HepG2 (cell line): ENCODE measurements around the gene C10orf143. TPM values are rescaled to one million over a fixed set of nuclear protein-coding genes. Genes with fewer than 3 reads are reported as not detected.

Experiments
- ATM ChIP-seq: fragments of 450-650 bp; IDR thresholded peaks from 2 replicates; pipeline ENCODE4 v1.7.1; 2017; ENCODE audit warnings: mild to moderate bottlenecking, borderline replicate concordance
- FOXK2 ChIP-seq: fragments of 450-650 bp; IDR thresholded peaks from 2 replicates; pipeline ENCODE4 v1.6.1; 2016
- HIVEP1 ChIP-seq: sonication (generic); formaldehyde crosslinking; IDR thresholded peaks from 2 replicates; pipeline ENCODE4 v1.4.0; 2020; ENCODE audit warnings: mild to moderate bottlenecking, missing genetic modification reagents
- HNF4G ChIP-seq, 2 experiments: sonication (generic) in 1 of 2; formaldehyde crosslinking in 1 of 2; IDR thresholded peaks; 2 replicates each; pipeline versions ENCODE4 v1.4.0 to v1.6.1; 2011 to 2020; ENCODE audit warnings: borderline replicate concordance in 2 of 2, low read depth in 2 of 2, mild to moderate bottlenecking in 2 of 2, low read length in 1 of 2, missing genetic modification reagents in 1 of 2, moderate library complexity in 1 of 2
- NFE2 ChIP-seq: sonication (generic); formaldehyde crosslinking; IDR thresholded peaks from 2 replicates; pipeline ENCODE4 v1.4.0; 2020; ENCODE audit warnings: missing genetic modification reagents
- SNAI1 ChIP-seq: sonication (generic); formaldehyde crosslinking; IDR thresholded peaks from 2 replicates; pipeline ENCODE4 v1.5.0; 2020; ENCODE audit warnings: mild to moderate bottlenecking, missing genetic modification reagents, borderline replicate concordance
- SRF ChIP-seq: IDR thresholded peaks from 2 replicates; pipeline ENCODE4 v1.6.1; 2011; ENCODE audit warnings: mild to moderate bottlenecking, low read depth, low read length, moderate library complexity
- TMF1 ChIP-seq: sonication (generic); formaldehyde crosslinking; IDR thresholded peaks from 2 replicates; pipeline ENCODE4 v1.8.1; 2022; ENCODE audit warnings: low read depth, missing genetic modification reagents
- ZIK1 ChIP-seq: sonication (generic); formaldehyde crosslinking; IDR thresholded peaks from 2 replicates; pipeline ENCODE4 v1.5.0; 2020; ENCODE audit warnings: mild to moderate bottlenecking, low read depth, missing genetic modification reagents, borderline replicate concordance
- ZNF20 ChIP-seq: sonication (generic); formaldehyde crosslinking; IDR thresholded peaks from 2 replicates; pipeline ENCODE4 v1.4.0; 2020; ENCODE audit warnings: mild to moderate bottlenecking, moderate library complexity, missing genetic modification reagents
- ZNF263 ChIP-seq: sonication (generic); formaldehyde crosslinking; IDR thresholded peaks from 2 replicates; pipeline ENCODE4 v1.4.0; 2020; ENCODE audit warnings: missing genetic modification reagents
- ZNF558 ChIP-seq: sonication (generic); formaldehyde crosslinking; IDR thresholded peaks from 2 replicates; pipeline ENCODE4 v1.9.0; 2022; ENCODE audit warnings: mild to moderate bottlenecking, missing genetic modification reagents, borderline replicate concordance
- polyA plus RNA-seq, 8 experiments: library from polyadenylated mRNA; depleted of rRNA in 3 of 8; stranded (reverse) in 7 of 8; unstranded in 1 of 8; fragments of >200 nt; fragmentation: Illumina TruSeq in 4 of 8; extraction: Trizol in 4 of 8; gene quantifications; 2 replicates each; pipeline versions ENCODE4 v1.2.1 to v1.2.3, GENCODE V29; 2011 to 2016; ENCODE audit warnings: low read depth in 4 of 8, missing spikeins in 1 of 8, mixed read lengths in 1 of 8; ENCODE audit not compliant: insufficient read depth in 1 of 8
- total RNA-seq, 5 experiments: library from RNA; depleted of rRNA; stranded (reverse); fragments of >200 nt; fragmentation: Illumina TruSeq; extraction: Trizol; gene quantifications; 2 replicates each; pipeline ENCODE4 v1.2.3, GENCODE V29; 2016; ENCODE audit warnings: low read depth in 1 of 5
- TF ChIP-seq, protein P1 (sequence below): sonication (generic); formaldehyde crosslinking; IDR thresholded peaks from 2 replicates; pipeline ENCODE4 v1.4.0; 2020; ENCODE audit warnings: missing genetic modification reagents, mild to moderate bottlenecking, borderline replicate concordance
- TF ChIP-seq, protein P2 (sequence below): sonication (generic); formaldehyde crosslinking; IDR thresholded peaks from 2 replicates; pipeline ENCODE4 v1.9.0; 2021; ENCODE audit warnings: missing genetic modification reagents, borderline replicate concordance
- TF ChIP-seq, protein P3 (sequence below): sonication (generic); formaldehyde crosslinking; IDR thresholded peaks from 2 replicates; pipeline ENCODE4 v1.4.0; 2020; ENCODE audit warnings: missing genetic modification reagents

C10orf143 gene
- total and polyA plus RNA-seq, 2 of the 13 experiments (the other 11 are each of a cell fraction or from before 2014, with no cell fraction given): 0.21 to 0.91 TPM

DNA sequence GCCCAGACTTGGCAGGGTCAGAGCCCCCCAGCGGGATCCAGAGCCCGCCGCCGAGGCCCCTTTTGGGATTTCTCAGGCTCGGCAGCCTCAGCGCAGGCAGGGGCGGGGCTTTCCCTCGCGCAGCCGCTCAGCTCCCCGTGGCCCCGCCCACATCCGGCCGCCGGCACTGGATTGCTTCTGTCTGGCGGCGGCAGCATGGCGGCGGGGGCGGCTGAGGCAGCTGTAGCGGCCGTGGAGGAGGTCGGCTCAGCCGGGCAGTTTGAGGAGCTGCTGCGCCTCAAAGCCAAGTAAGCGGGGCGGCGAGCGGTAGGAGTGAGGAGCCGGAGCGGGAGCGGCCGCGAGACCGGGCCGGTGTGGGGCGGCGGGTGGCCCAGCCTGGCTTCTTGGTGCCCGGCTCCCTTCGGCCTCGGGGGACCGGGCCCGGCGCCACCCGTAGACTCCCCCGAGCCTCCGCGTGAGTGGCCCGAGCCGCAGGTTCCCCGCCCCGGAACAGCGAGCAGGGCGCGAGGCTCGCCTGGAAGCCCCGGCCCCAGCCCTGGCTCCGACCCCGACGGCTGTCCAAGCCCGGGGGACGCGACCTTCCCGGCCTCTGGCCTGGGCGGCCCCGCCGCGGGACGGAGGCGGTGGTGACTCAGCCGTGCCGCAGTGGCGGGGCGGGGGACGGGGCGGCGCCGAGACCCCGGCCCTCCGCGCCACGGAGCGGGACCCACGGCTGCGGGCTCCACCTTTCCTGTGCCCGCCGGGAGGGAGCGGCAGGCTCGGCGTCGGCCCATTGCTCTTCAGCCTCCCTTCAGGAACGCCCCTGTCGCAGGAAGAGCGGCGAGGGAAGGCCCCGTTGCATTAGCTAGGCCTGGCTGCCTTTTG is 25.8 kb upstream of the C10orf143 start, which contains the start of gene GLRX3 (continued):
- TF ChIP-seq, protein P1, sequence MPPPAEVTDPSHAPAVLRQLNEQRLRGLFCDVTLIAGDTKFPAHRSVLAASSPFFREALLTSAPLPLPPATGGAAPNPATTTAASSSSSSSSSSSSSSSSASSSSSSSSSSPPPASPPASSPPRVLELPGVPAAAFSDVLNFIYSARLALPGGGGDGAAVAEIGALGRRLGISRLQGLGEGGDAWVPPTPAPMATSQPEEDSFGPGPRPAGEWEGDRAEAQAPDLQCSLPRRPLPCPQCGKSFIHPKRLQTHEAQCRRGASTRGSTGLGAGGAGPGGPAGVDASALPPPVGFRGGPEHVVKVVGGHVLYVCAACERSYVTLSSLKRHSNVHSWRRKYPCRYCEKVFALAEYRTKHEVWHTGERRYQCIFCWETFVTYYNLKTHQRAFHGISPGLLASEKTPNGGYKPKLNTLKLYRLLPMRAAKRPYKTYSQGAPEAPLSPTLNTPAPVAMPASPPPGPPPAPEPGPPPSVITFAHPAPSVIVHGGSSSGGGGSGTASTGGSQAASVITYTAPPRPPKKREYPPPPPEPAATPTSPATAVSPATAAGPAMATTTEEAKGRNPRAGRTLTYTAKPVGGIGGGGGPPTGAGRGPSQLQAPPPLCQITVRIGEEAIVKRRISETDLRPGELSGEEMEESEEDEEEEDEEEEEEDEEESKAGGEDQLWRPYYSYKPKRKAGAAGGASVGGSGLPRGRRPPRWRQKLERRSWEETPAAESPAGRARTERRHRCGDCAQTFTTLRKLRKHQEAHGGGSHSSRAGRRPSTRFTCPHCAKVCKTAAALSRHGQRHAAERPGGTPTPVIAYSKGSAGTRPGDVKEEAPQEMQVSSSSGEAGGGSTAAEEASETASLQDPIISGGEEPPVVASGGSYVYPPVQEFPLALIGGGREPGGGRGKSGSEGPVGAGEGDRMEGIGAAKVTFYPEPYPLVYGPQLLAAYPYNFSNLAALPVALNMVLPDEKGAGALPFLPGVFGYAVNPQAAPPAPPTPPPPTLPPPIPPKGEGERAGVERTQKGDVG (CRISPR knock-in tag): no peak
- TF ChIP-seq SRF (peak; percentile 80), NFE2 (CRISPR knock-in tag) (no peak), ATM (no peak), ZNF20 (CRISPR knock-in tag) (no peak), SNAI1 (CRISPR knock-in tag) (no peak), HIVEP1 (CRISPR knock-in tag) (no peak), FOXK2 (no peak), HNF4G (IDR thresholded peaks at IDR 0.05; ENCODE audit: borderline replicate concordance, low read depth, low read length) (no peak), HNF4G (CRISPR knock-in tag; IDR thresholded peaks at IDR 0.05; ENCODE audit: borderline replicate concordance, low read depth) (no peak), TMF1 (CRISPR knock-in tag) (no peak), ZNF558 (CRISPR knock-in tag) (no peak), ZIK1 (CRISPR knock-in tag) (0 out of 2 replicates have a peak, but pooled peaks have one; percentile 51), ZNF263 (CRISPR knock-in tag) (no peak)
- TF ChIP-seq, protein P2, sequence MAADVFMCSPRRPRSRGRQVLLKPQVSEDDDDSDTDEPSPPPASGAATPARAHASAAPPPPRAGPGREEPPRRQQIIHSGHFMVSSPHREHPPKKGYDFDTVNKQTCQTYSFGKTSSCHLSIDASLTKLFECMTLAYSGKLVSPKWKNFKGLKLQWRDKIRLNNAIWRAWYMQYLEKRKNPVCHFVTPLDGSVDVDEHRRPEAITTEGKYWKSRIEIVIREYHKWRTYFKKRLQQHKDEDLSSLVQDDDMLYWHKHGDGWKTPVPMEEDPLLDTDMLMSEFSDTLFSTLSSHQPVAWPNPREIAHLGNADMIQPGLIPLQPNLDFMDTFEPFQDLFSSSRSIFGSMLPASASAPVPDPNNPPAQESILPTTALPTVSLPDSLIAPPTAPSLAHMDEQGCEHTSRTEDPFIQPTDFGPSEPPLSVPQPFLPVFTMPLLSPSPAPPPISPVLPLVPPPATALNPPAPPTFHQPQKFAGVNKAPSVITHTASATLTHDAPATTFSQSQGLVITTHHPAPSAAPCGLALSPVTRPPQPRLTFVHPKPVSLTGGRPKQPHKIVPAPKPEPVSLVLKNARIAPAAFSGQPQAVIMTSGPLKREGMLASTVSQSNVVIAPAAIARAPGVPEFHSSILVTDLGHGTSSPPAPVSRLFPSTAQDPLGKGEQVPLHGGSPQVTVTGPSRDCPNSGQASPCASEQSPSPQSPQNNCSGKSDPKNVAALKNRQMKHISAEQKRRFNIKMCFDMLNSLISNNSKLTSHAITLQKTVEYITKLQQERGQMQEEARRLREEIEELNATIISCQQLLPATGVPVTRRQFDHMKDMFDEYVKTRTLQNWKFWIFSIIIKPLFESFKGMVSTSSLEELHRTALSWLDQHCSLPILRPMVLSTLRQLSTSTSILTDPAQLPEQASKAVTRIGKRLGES (CRISPR knock-in tag): no peak
- TF ChIP-seq, protein P3, sequence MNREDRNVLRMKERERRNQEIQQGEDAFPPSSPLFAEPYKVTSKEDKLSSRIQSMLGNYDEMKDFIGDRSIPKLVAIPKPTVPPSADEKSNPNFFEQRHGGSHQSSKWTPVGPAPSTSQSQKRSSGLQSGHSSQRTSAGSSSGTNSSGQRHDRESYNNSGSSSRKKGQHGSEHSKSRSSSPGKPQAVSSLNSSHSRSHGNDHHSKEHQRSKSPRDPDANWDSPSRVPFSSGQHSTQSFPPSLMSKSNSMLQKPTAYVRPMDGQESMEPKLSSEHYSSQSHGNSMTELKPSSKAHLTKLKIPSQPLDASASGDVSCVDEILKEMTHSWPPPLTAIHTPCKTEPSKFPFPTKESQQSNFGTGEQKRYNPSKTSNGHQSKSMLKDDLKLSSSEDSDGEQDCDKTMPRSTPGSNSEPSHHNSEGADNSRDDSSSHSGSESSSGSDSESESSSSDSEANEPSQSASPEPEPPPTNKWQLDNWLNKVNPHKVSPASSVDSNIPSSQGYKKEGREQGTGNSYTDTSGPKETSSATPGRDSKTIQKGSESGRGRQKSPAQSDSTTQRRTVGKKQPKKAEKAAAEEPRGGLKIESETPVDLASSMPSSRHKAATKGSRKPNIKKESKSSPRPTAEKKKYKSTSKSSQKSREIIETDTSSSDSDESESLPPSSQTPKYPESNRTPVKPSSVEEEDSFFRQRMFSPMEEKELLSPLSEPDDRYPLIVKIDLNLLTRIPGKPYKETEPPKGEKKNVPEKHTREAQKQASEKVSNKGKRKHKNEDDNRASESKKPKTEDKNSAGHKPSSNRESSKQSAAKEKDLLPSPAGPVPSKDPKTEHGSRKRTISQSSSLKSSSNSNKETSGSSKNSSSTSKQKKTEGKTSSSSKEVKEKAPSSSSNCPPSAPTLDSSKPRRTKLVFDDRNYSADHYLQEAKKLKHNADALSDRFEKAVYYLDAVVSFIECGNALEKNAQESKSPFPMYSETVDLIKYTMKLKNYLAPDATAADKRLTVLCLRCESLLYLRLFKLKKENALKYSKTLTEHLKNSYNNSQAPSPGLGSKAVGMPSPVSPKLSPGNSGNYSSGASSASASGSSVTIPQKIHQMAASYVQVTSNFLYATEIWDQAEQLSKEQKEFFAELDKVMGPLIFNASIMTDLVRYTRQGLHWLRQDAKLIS (CRISPR knock-in tag): no peak
